Esophagus (tissue), 2 donors: ENCODE measurements around the gene ABHD17C. TPM values are rescaled to one million over a fixed set of nuclear protein-coding genes. Genes with fewer than 3 reads are reported as not detected.
A peak's percentile ranks its signal among the peaks of the same experiment; 100 is the strongest.

Source experiments
- H3K27ac ChIP-seq, 2 donors: one replicate each; pipeline ENCODE4 v1.5.1; 2013; ENCODE audit warnings: low read depth in 2 of 2, mild to moderate bottlenecking in 2 of 2, inconsistent platforms in 1 of 2, low read length in 1 of 2, moderate library complexity in 1 of 2
- H3K27me3 ChIP-seq, 2 donors: one replicate each; pipeline ENCODE4 v1.6.1; 2013; ENCODE audit warnings: low read length in 2 of 2, control low read depth in 1 of 2, mild to moderate bottlenecking in 1 of 2; ENCODE audit not compliant: insufficient read depth in 2 of 2, control insufficient read depth in 1 of 2
- H3K36me3 ChIP-seq, 2 donors: one replicate each; pipeline ENCODE4 v1.6.1; 2013; ENCODE audit warnings: low read length in 1 of 2; ENCODE audit not compliant: control insufficient read depth in 2 of 2, insufficient read depth in 2 of 2
- H3K4me1 ChIP-seq, 2 donors: one replicate each; pipeline ENCODE4 v1.6.1; 2013; ENCODE audit warnings: low read length in 1 of 2; ENCODE audit not compliant: control insufficient read depth in 2 of 2, insufficient read depth in 2 of 2
- H3K4me3 ChIP-seq, 2 donors: one replicate each; pipeline ENCODE4 v1.5.1; 2013; ENCODE audit warnings: low read length in 2 of 2, mild to moderate bottlenecking in 2 of 2, low read depth in 1 of 2, moderate library complexity in 1 of 2
- H3K9me3 ChIP-seq, 2 donors: one replicate each; pipeline ENCODE4 v1.6.1; 2013; ENCODE audit warnings: mild to moderate bottlenecking in 2 of 2, low read depth in 1 of 2, low read length in 1 of 2, moderate library complexity in 1 of 2; ENCODE audit not compliant: control insufficient read depth in 2 of 2, insufficient read depth in 1 of 2
- WGBS, 2 donors: extraction: QIAGEN DNeasy Blood & Tissue Kit; methylation state at CpG; one replicate each; pipeline ENCODE4 v1.1.7; 2013; 5-methylcytosine and 5-hydroxymethylcytosine counted together
- polyA plus RNA-seq, 2 donors: library from polyadenylated mRNA; stranded (reverse); fragments of 200-250 nt; gene quantifications; one replicate each; pipeline ENCODE4 v1.2.3, GENCODE V29; 2013
- donor health status: healthy with polysubstance abuse.
- donor health status: Bipolar disorder and iron deficiency.

Gene ABHD17C
- polyA plus RNA-seq, 2 donors = 26.6 to 27.3 TPM

DNA sequence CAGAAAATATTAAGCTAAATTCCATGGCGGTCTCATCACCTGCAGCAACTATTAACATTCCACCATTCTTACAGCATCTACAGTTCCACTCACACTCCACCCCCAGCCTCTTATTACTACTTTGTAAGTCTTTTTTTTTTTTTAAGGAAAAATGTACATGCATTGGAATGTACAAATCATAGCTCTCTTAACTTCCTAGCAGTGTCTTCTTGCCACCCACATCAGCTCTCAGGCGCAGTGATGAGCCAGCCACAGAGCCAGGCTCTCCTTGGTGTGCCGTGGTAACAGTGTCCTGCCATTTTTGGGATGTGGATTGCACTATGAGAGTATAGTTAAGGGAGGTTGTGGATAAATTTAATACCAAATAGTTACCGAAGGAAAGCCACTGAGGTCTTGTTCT lies 17.8 kb downstream of the ABHD17C start:
- peaks cover 0 to 7% of the 10 kb centered on the region in 2 donors for H3K4me1 ChIP-seq
- H3K9me3 ChIP-seq = no peaks in the 10 kb centered on the region
- 88 to 92% methylated on average over 4 of the region's 4 CpGs for WGBS, 2 donors
- no peak overlapping the region for H3K4me3 ChIP-seq
- peaks cover 0 to 3% of the 10 kb centered on the region in 2 donors for H3K36me3 ChIP-seq
- no peaks in the 10 kb centered on the region for H3K27me3 ChIP-seq
- H3K27ac ChIP-seq = no peak overlapping the region

DNA sequence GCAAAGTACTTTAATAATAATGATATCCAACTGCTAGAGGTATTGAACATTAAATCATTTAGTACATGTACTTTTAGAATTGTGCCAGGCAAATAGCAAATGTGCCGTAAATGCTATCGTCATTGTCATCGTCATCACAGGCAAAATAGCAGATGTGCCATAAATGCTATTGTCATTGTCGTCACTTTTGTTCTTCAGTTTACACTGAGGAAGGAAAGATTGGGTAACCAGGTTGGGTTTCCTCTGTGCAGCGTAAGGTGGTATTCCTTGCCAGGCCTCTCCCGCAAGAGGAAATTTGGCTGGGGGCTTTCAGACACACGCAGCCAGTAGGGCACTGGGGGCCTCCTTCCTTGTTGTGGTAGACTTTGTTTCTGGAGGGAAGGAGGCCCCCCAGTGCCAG lies 26.4 kb downstream of the ABHD17C start:
- Histone ChIP-seq H3K4me3 (no peak overlapping the region), H3K9me3 (no peaks in the 10 kb centered on the region), H3K36me3 (peaks cover 0 to 4% of the 10 kb centered on the region in 2 donors), H3K4me1 (no peaks in the 10 kb centered on the region), H3K27me3 (no peaks in the 10 kb centered on the region), H3K27ac (no peak overlapping the region)
- WGBS, 2 donors = 78 to 80% methylated on average over 7 of the region's 7 CpGs

GRCh38 chr15:80722811-80723210 lies 27.7 kb downstream of the ABHD17C start:
- no peaks in the 10 kb centered on the region for H3K27me3 ChIP-seq
- no peak overlapping the region for H3K4me3 ChIP-seq
- peaks cover 0 to 4% of the 10 kb centered on the region in 2 donors for H3K36me3 ChIP-seq
- peaks cover 0 to 7% of the 10 kb centered on the region in 2 donors for H3K4me1 ChIP-seq
- H3K9me3 ChIP-seq = no peaks in the 10 kb centered on the region
- H3K27ac ChIP-seq = no peak overlapping the region
- WGBS, 2 donors = 91 to 93% methylated on average over 4 of the region's 4 CpGs

- no peak overlapping the region for H3K27ac ChIP-seq
- H3K36me3 ChIP-seq = peaks cover 0 to 4% of the 10 kb centered on the region in 2 donors
- no peak overlapping the region for H3K4me3 ChIP-seq
- H3K4me1 ChIP-seq = peaks cover 3 to 8% of the 10 kb centered on the region in 2 donors
- WGBS, 2 donors = 67 to 71% methylated on average over 4 of the region's 4 CpGs
- H3K9me3 ChIP-seq = no peaks in the 10 kb centered on the region
- no peaks in the 10 kb centered on the region for H3K27me3 ChIP-seq
Observed at GRCh38 chr15:80727196-80727595, 32.1 kb downstream of the ABHD17C start.

GRCh38 chr15:80727596-80727995 lies 32.5 kb downstream of the ABHD17C start:
- Histone ChIP-seq H3K9me3 (no peaks in the 10 kb centered on the region), H3K4me3 (no peak overlapping the region), H3K27ac (no peak overlapping the region), H3K27me3 (no peaks in the 10 kb centered on the region), H3K4me1 (peaks cover 5 to 8% of the 10 kb centered on the region in 2 donors), H3K36me3 (peaks cover 0 to 4% of the 10 kb centered on the region in 2 donors)
- 91 to 96% methylated on average over 5 of the region's 5 CpGs for WGBS, 2 donors

- H3K27ac ChIP-seq = no peak overlapping the region
- no peaks in the 10 kb centered on the region for H3K27me3 ChIP-seq
- 76 to 79% methylated on average over 7 of the region's 7 CpGs for WGBS, 2 donors
- peaks cover 5 to 8% of the 10 kb centered on the region in 2 donors for H3K4me1 ChIP-seq
- no peaks in the 10 kb centered on the region for H3K36me3 ChIP-seq
- H3K4me3 ChIP-seq = no peak overlapping the region
- no peaks in the 10 kb centered on the region for H3K9me3 ChIP-seq
Observed at GRCh38 chr15:80730387-80730786, 35.3 kb downstream of the ABHD17C start.

- peaks cover 5 to 8% of the 10 kb centered on the region in 2 donors for H3K4me1 ChIP-seq
- 53 to 64% methylated on average over 6 of the region's 6 CpGs for WGBS, 2 donors
- no peak overlapping the region for H3K4me3 ChIP-seq
- no peaks in the 10 kb centered on the region for H3K9me3 ChIP-seq
- no peaks in the 10 kb centered on the region for H3K27me3 ChIP-seq
- H3K27ac ChIP-seq = no peak overlapping the region
- H3K36me3 ChIP-seq = no peaks in the 10 kb centered on the region
Observed at GRCh38 chr15:80730926-80731325, 35.8 kb downstream of the ABHD17C start.

- no peaks in the 10 kb centered on the region for H3K9me3 ChIP-seq
- no peaks in the 10 kb centered on the region for H3K36me3 ChIP-seq
- peaks cover 7 to 8% of the 10 kb centered on the region in 2 donors for H3K4me1 ChIP-seq
- H3K4me3 ChIP-seq = no peak overlapping the region
- WGBS, 2 donors = 71 to 75% methylated on average over 6 of the region's 6 CpGs
- H3K27me3 ChIP-seq = no peaks in the 10 kb centered on the region
- H3K27ac ChIP-seq = no peak overlapping the region
Observed at GRCh38 chr15:80732167-80732566, 37.1 kb downstream of the ABHD17C start.

DNA sequence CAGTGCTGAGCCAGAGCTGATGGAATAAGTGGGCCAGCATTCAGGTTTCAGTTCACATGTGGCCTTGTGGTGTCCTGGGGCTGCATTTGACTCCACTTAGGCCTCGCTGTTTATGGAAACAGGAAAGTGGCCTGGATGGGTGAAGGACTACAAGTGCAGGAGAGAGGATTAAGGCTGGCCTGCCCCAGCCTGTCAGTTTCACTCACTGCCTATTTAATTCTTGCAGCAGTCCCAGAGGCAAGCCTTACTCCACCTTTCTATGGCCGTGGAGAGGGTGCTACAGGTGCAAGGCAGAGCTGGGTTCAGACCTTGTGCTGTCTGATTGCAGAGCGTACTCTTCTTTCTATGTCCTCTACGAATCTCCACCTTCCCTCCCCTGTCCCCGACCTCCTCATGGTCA lies 37.7 kb downstream of the ABHD17C start:
- peaks cover under 1 to 8% of the 10 kb centered on the region in 2 donors for H3K4me1 ChIP-seq
- H3K27ac ChIP-seq = peak overlapping the region; percentile 26 to 65
- no peaks in the 10 kb centered on the region for H3K9me3 ChIP-seq
- no peaks in the 10 kb centered on the region for H3K27me3 ChIP-seq
- no peak overlapping the region for H3K4me3 ChIP-seq
- H3K36me3 ChIP-seq = no peaks in the 10 kb centered on the region
- WGBS, 2 donors = 54 to 70% methylated on average over 5 of the region's 5 CpGs

GRCh38 chr15:80733460-80733859 lies 38.4 kb downstream of the ABHD17C start:
- Histone ChIP-seq H3K27me3 (no peaks in the 10 kb centered on the region), H3K4me1 (peaks cover 0 to 8% of the 10 kb centered on the region in 2 donors), H3K27ac (peak overlapping the region; percentile 26 to 65), H3K36me3 (no peaks in the 10 kb centered on the region), H3K4me3 (no peak overlapping the region), H3K9me3 (no peaks in the 10 kb centered on the region)
- 46 to 50% methylated on average over 1 of the region's 1 CpG for WGBS, 2 donors
